GM23338 (cell line): ENCODE results near the gene GRID2. TPM values are rescaled to one million over a fixed set of nuclear protein-coding genes. Genes with fewer than 3 reads are reported as not detected.

Experiments
- ATAC-seq: fragments of 200-7000 bp; cut with Tn5 transposase; 3 replicates; pipeline ENCODE4 v1.9.1; 2020
- DNase-seq: peaks from one replicate; pipeline ENCODE4 v3.0.0-alpha.2; 2015; ENCODE audit warnings: low spot score
- H2AFZ ChIP-seq: fragments of 200-600 bp; sonication (generic); 2 replicates; pipeline ENCODE4 v1.8.0; 2016; ENCODE audit warnings: antibody characterized with exemption, mild to moderate bottlenecking, moderate library complexity
- H3F3A ChIP-seq: fragments of 200-600 bp; sonication (generic); replicated peaks from 2 replicates; pipeline ENCODE4 v1.8.0; 2017; ENCODE audit warnings: antibody characterized with exemption, mixed run types, low read depth
- H3K27ac ChIP-seq: fragments of 200-600 bp; sonication (generic); 2 replicates; pipeline ENCODE4 v1.6.1; 2016; ENCODE audit warnings: low read depth
- H3K27me3 ChIP-seq: fragments of 200-600 bp; sonication (generic); 2 replicates; pipeline ENCODE4 v1.8.0; 2016; ENCODE audit warnings: mild to moderate bottlenecking, mixed run types, moderate library complexity; ENCODE audit not compliant: insufficient read depth
- H3K36me3 ChIP-seq: fragments of 200-600 bp; sonication (generic); 2 replicates; pipeline ENCODE4 v1.8.0; 2016; ENCODE audit warnings: mild to moderate bottlenecking; ENCODE audit not compliant: insufficient read depth
- H3K4me1 ChIP-seq: fragments of 200-600 bp; sonication (generic); 2 replicates; pipeline ENCODE4 v1.8.0; 2016; ENCODE audit warnings: mild to moderate bottlenecking, moderate library complexity; ENCODE audit not compliant: insufficient read depth
- H3K4me2 ChIP-seq: fragments of 200-600 bp; sonication (generic); 2 replicates; pipeline ENCODE4 v1.7.1; 2017; ENCODE audit warnings: mixed run types
- H3K4me3 ChIP-seq: fragments of 200-600 bp; sonication (generic); 2 replicates; pipeline ENCODE4 v1.6.1; 2016; ENCODE audit warnings: mixed run types
- H3K79me2 ChIP-seq: fragments of 200-600 bp; sonication (generic); replicated peaks from 2 replicates; pipeline ENCODE4 v1.8.0; 2017; ENCODE audit warnings: mild to moderate bottlenecking; ENCODE audit not compliant: insufficient read depth
- H3K9me2 ChIP-seq: fragments of 200-600 bp; sonication (generic); 2 replicates; pipeline ENCODE4 v1.8.0; 2017; ENCODE audit not compliant: insufficient read depth
- H4K20me1 ChIP-seq: fragments of 200-600 bp; sonication (generic); replicated peaks from 2 replicates; pipeline ENCODE4 v1.8.0; 2017; ENCODE audit warnings: mild to moderate bottlenecking; ENCODE audit not compliant: insufficient read depth
- H3K27ac Mint-ChIP-seq: 2 replicates; pipeline ENCODE4 v1.8.0; 2020; ENCODE audit warnings: inconsistent platforms, mild to moderate bottlenecking, moderate library complexity, mixed read lengths
- H3K27me3 Mint-ChIP-seq: 3 replicates; pipeline ENCODE4 v1.8.0; 2022; ENCODE audit warnings: low read depth, mild to moderate bottlenecking, moderate library complexity, mixed read lengths, inconsistent platforms; ENCODE audit not compliant: insufficient read depth, poor library complexity
- H3K36me3 Mint-ChIP-seq: 3 replicates; pipeline ENCODE4 v1.8.0; 2021; ENCODE audit warnings: low read depth, mild to moderate bottlenecking, inconsistent platforms, moderate library complexity, mixed read lengths
- H3K4me1 Mint-ChIP-seq: 3 replicates; pipeline ENCODE4 v1.8.0; 2020; ENCODE audit warnings: mild to moderate bottlenecking, inconsistent platforms, mixed read lengths
- H3K4me3 Mint-ChIP-seq: 3 replicates; pipeline ENCODE4 v1.8.0; 2021; ENCODE audit warnings: moderate library complexity, mild to moderate bottlenecking, inconsistent platforms, mixed read lengths
- H3K9me3 Mint-ChIP-seq: 3 replicates; pipeline ENCODE4 v1.8.0; 2020; ENCODE audit warnings: moderate library complexity, mild to moderate bottlenecking, inconsistent platforms, mixed read lengths
- CREB1 ChIP-seq: fragments of 250-450 bp; sonication (Bioruptor Pico); IDR thresholded peaks from 2 replicates; pipeline ENCODE4 v1.5.0; 2020; ENCODE audit warnings: low read depth, mild to moderate bottlenecking, moderate library complexity
- CTCF ChIP-seq, 2 experiments: fragments of 200-600 bp in 1 of 2; sonication (generic) in 1 of 2; conservative IDR thresholded peaks; 2 replicates each; pipeline versions ENCODE4 v1.5.1 to v1.6.1; 2016 to 2017; ENCODE audit warnings: antibody characterized with exemption in 2 of 2, low read depth in 2 of 2, mild to moderate bottlenecking in 2 of 2, moderate library complexity in 1 of 2
- EZH2 ChIP-seq: fragments of 200-600 bp; sonication (generic); IDR thresholded peaks from one replicate; pipeline ENCODE4 v1.8.0; 2017; ENCODE audit warnings: antibody characterized with exemption, mild to moderate bottlenecking, low read depth; ENCODE audit not compliant: unreplicated experiment
- EZH2phosphoT487 ChIP-seq: fragments of 200-600 bp; sonication (generic); IDR thresholded peaks from one replicate; pipeline ENCODE4 v1.8.1; 2018; ENCODE audit warnings: antibody characterized with exemption; ENCODE audit not compliant: unreplicated experiment
- JUNB ChIP-seq: IDR thresholded peaks from one replicate; pipeline ENCODE4 v1.6.1; 2016; ENCODE audit warnings: antibody characterized with exemption; ENCODE audit not compliant: unreplicated experiment
- NANOG ChIP-seq: IDR thresholded peaks from 2 replicates; pipeline ENCODE4 v1.6.1; 2016; ENCODE audit warnings: antibody characterized with exemption, borderline replicate concordance
- POLR2AphosphoS5 ChIP-seq: IDR thresholded peaks from 2 replicates; pipeline ENCODE4 v1.6.1; 2016; ENCODE audit warnings: antibody characterized with exemption, low read depth
- polyA plus RNA-seq: library from polyadenylated mRNA; unstranded; fragments of >200 nt; fragmentation: Nextera tagmentation; extraction: Ambion mirVana; gene quantifications from 2 replicates; pipeline ENCODE4 v1.2.1, GENCODE V29; 2016
- total RNA-seq: library from RNA; depleted of rRNA; stranded (reverse); fragments of >200 nt; shearing (Covaris generic); gene quantifications from 2 replicates; pipeline ENCODE4 v1.2.3, GENCODE V29; 2014
- TF ChIP-seq, protein P1 (sequence below): fragments of 250-450 bp; sonication (Bioruptor Pico); IDR thresholded peaks from 2 replicates; pipeline ENCODE4 v1.5.0; 2020; ENCODE audit warnings: mild to moderate bottlenecking, moderate library complexity
- TF ChIP-seq, protein P2 (sequence below): IDR thresholded peaks from one replicate; pipeline ENCODE4 v1.6.1; 2018; ENCODE audit warnings: antibody characterized with exemption; ENCODE audit not compliant: unreplicated experiment

GRID2 gene
- total and polyA plus RNA-seq, 2 experiments from 2014 or later = 19.9 to 65.4 TPM

- Mint-ChIP-seq H3K27me3 (no peaks in the 10 kb centered on the region), H3K4me1 (peaks cover 18% of the 10 kb centered on the region), H3K9me3 (no peaks in the 10 kb centered on the region), H3K27ac (no peak overlapping the region), H3K36me3 (no peaks in the 10 kb centered on the region; the same call in 2 of the 3 replicates), H3K4me3 (no peak overlapping the region)
- 0 out of 2 replicates have a peak, but pooled peaks cover 7% of the 10 kb centered on the region for H3K4me1 ChIP-seq
- TF ChIP-seq EZH2phosphoT487 (no peak), JUNB (no peak), POLR2AphosphoS5 (no peak), CTCF (conservative IDR thresholded peaks at IDR 0.05; ENCODE audit: low read depth in 2 of 2) (no peak), NANOG (no peak), EZH2 (no peak), CREB1 (CRISPR knock-in tag) (no peak)
- TF ChIP-seq, protein P1, sequence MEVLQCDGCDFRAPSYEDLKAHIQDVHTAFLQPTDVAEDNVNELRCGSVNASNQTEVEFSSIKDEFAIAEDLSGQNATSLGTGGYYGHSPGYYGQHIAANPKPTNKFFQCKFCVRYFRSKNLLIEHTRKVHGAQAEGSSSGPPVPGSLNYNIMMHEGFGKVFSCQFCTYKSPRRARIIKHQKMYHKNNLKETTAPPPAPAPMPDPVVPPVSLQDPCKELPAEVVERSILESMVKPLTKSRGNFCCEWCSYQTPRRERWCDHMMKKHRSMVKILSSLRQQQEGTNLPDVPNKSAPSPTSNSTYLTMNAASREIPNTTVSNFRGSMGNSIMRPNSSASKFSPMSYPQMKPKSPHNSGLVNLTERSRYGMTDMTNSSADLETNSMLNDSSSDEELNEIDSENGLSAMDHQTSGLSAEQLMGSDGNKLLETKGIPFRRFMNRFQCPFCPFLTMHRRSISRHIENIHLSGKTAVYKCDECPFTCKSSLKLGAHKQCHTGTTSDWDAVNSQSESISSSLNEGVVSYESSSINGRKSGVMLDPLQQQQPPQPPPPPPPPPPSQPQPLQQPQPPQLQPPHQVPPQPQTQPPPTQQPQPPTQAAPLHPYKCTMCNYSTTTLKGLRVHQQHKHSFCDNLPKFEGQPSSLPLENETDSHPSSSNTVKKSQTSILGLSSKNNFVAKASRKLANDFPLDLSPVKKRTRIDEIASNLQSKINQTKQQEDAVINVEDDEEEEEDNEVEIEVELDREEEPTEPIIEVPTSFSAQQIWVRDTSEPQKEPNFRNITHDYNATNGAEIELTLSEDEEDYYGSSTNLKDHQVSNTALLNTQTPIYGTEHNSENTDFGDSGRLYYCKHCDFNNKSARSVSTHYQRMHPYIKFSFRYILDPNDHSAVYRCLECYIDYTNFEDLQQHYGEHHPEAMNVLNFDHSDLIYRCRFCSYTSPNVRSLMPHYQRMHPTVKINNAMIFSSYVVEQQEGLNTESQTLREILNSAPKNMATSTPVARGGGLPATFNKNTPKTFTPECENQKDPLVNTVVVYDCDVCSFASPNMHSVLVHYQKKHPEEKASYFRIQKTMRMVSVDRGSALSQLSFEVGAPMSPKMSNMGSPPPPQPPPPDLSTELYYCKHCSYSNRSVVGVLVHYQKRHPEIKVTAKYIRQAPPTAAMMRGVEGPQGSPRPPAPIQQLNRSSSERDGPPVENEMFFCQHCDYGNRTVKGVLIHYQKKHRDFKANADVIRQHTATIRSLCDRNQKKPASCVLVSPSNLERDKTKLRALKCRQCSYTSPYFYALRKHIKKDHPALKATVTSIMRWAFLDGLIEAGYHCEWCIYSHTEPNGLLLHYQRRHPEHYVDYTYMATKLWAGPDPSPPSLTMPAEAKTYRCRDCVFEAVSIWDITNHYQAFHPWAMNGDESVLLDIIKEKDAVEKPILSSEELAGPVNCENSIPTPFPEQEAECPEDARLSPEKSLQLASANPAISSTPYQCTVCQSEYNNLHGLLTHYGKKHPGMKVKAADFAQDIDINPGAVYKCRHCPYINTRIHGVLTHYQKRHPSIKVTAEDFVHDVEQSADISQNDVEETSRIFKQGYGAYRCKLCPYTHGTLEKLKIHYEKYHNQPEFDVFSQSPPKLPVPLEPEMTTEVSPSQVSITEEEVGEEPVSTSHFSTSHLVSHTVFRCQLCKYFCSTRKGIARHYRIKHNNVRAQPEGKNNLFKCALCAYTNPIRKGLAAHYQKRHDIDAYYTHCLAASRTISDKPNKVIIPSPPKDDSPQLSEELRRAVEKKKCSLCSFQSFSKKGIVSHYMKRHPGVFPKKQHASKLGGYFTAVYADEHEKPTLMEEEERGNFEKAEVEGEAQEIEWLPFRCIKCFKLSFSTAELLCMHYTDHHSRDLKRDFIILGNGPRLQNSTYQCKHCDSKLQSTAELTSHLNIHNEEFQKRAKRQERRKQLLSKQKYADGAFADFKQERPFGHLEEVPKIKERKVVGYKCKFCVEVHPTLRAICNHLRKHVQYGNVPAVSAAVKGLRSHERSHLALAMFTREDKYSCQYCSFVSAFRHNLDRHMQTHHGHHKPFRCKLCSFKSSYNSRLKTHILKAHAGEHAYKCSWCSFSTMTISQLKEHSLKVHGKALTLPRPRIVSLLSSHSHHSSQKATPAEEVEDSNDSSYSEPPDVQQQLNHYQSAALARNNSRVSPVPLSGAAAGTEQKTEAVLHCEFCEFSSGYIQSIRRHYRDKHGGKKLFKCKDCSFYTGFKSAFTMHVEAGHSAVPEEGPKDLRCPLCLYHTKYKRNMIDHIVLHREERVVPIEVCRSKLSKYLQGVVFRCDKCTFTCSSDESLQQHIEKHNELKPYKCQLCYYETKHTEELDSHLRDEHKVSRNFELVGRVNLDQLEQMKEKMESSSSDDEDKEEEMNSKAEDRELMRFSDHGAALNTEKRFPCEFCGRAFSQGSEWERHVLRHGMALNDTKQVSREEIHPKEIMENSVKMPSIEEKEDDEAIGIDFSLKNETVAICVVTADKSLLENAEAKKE (CRISPR knock-in tag) = no peak
- TF ChIP-seq, protein P2, sequence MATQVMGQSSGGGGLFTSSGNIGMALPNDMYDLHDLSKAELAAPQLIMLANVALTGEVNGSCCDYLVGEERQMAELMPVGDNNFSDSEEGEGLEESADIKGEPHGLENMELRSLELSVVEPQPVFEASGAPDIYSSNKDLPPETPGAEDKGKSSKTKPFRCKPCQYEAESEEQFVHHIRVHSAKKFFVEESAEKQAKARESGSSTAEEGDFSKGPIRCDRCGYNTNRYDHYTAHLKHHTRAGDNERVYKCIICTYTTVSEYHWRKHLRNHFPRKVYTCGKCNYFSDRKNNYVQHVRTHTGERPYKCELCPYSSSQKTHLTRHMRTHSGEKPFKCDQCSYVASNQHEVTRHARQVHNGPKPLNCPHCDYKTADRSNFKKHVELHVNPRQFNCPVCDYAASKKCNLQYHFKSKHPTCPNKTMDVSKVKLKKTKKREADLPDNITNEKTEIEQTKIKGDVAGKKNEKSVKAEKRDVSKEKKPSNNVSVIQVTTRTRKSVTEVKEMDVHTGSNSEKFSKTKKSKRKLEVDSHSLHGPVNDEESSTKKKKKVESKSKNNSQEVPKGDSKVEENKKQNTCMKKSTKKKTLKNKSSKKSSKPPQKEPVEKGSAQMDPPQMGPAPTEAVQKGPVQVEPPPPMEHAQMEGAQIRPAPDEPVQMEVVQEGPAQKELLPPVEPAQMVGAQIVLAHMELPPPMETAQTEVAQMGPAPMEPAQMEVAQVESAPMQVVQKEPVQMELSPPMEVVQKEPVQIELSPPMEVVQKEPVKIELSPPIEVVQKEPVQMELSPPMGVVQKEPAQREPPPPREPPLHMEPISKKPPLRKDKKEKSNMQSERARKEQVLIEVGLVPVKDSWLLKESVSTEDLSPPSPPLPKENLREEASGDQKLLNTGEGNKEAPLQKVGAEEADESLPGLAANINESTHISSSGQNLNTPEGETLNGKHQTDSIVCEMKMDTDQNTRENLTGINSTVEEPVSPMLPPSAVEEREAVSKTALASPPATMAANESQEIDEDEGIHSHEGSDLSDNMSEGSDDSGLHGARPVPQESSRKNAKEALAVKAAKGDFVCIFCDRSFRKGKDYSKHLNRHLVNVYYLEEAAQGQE = no peak
- no peak overlapping the region for H3K4me3 ChIP-seq
- H4K20me1 ChIP-seq = no peaks in the 10 kb centered on the region
- H3K79me2 ChIP-seq = no peaks in the 10 kb centered on the region
- H3K27ac ChIP-seq = no peak overlapping the region
- no peaks in the 10 kb centered on the region for H3K27me3 ChIP-seq
- no peaks in the 10 kb centered on the region for H3K9me2 ChIP-seq
- no peak overlapping the region for H3K4me2 ChIP-seq
- DNase-seq (no peak), ATAC-seq (no peak)
- no peaks in the 10 kb centered on the region for H3K36me3 ChIP-seq
- H3F3A ChIP-seq = no peaks in the 10 kb centered on the region
- no peak overlapping the region for H2AFZ ChIP-seq
These were observed 789.0 kb downstream of the GRID2 start for GRCh38 chr4:93092765-93093164.
